Heart left ventricle (tissue), 13 donors: ENCODE results near the gene CACNA2D1.

Experiments used
- CTCF ChIP-seq, 12 donors: fragments of 200-600 bp; sonication (generic) in 4 of 12; IDR thresholded peaks; one replicate each; pipeline versions ENCODE4 v1.5.0 to v1.8.0; 2018 to 2022; ENCODE audit warnings: antibody characterized with exemption in 12 of 12, mild to moderate bottlenecking in 5 of 12
- POLR2A ChIP-seq, 2 donors: fragments of 450-650 bp; IDR thresholded peaks; one replicate each; pipeline ENCODE4 v1.6.1; 2017; ENCODE audit warnings: antibody characterized with exemption in 2 of 2, mild to moderate bottlenecking in 2 of 2, moderate library complexity in 2 of 2
- donor health status: ischemic (EF 13 %, LVEDD 7.1; RV severe dilation, severe dysfunction).
- donor health status: DM: no; HTN: yes; CAD: no.
- donor health status: DM: no; HTN: no; CAD: no.
- donor health status: ischemic (EF 25% LVEDD 6.9; RV normal size, moderate dysfunction).
- donor health status: ischemic (EF 25% LVEDD 5.7; RV mildly dilated, moderate dysfunction).
- donor health status: ischemic (EF 35%, LVEDD 5.7; RV mildly dilated, moderate dysfunction).
- donor health status: nonischemic (EF 11% LVEDD 7.7; RV severe dilation, severe dysfunction).
- donor health status: DM: yes; HTN: yes; CAD: no.
- donor health status: PGD.
- donor health status: ischemic (EF 29% LVEDD 5.4; RV normal size, mild dysfunction).
- donor health status: nonischemic (EF 23%, LVEDD 6.1; RV moderate dilation, normal function).

DNA sequence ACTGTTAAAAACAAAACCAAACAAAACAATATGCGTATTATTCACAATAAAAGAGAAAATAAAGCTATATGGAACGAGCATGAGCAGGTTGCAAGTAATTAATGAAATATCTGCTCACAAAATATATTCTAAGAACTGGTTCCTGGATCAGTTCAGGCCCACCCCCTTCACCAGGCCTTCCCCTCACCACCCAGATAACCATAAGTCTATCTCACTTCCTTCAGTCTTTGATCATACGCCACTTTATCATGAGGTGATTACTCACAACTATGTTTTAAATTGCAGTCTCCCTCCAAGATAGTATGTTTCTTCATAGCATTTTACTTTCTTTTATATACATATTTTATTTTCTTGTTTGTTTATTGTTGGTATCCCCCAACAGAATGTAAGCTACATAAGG, 410.7 kb downstream of the CACNA2D1 start:
- TF ChIP-seq CTCF (IDR thresholded peaks at IDR 0.05) (no peak), POLR2A (IDR thresholded peaks at IDR 0.05) (no peak)
